ENCODE measurements around the gene THTPA.

The THTPA gene

GRCh38 chr14:23523229-23524016 lies 32.6 kb upstream of the THTPA start:
- WGBS, 2 donors (ENCODE audit: extremely low coverage in 2 of 2, insufficient read length in 2 of 2, insufficient replicate concordance in 1 of 2), result no CpG with 5 or more reads among the region's 16 CpGs
- H3K18ac ChIP-seq (ENCODE audit: low read length), result no peak overlapping the region

DNA sequence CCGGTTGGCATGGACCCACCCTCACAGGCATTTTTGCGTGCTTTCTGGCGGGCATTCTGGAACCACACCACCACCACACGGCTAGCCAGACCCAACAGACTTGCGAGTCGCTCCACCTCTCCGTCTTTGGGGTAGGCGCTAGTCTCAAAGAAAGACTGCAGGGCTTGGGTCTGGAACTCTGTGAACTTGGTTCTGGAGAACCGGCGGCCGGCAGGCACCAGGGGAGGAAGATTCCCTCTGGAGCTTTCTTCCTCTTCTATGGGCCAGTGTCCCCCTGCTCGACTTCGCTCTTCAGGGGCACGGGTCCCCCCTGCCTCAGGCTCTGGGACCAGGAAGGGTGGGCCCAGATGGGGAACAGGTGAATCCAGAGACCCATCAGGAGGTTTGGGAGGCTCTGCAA lies 31.1 kb upstream of the THTPA start:
- Histone ChIP-seq H3K79me1 (ENCODE audit: low read depth, low read length) (no peaks in the 10 kb centered on the region), H3K4me3 (ENCODE audit: low read length in 2 of 2) (no peak overlapping the region), H2BK12ac (ENCODE audit: low read length) (no peak overlapping the region), H3K4me1 (ENCODE audit: control insufficient read depth in 2 of 2, insufficient read depth in 1 of 2, low read depth in 1 of 2, low read length in 2 of 2) (peaks cover 0 to 5% of the 10 kb centered on the region in 2 donors), H4K91ac (ENCODE audit: low read depth, low read length, poor library complexity) (no peak overlapping the region), H2AFZ (ENCODE audit: low read length) (no peak overlapping the region), H2BK120ac (ENCODE audit: low read depth, low read length) (no peak overlapping the region), H3K36me3 (replicated peaks in 1 of 2; ENCODE audit: control insufficient read depth in 2 of 2, insufficient read depth in 2 of 2, low read length in 2 of 2) (peaks cover 19 to 25% of the 10 kb centered on the region in 2 donors), H2BK15ac (ENCODE audit: low read length) (no peak overlapping the region), H3K27me3 (ENCODE audit: control insufficient read depth in 3 of 3, insufficient read depth in 3 of 3, low read depth in 1 of 3, low read length in 3 of 3) (no peaks in the 10 kb centered on the region), H3K18ac (ENCODE audit: low read length) (no peak overlapping the region), H3K4ac (ENCODE audit: low read length) (no peak overlapping the region), H3K14ac (ENCODE audit: low read length) (no peak overlapping the region), H4K8ac (ENCODE audit: low read depth, low read length) (no peak overlapping the region), H3K23ac (ENCODE audit: low read depth, low read length, poor library complexity) (no peak overlapping the region), H2BK5ac (ENCODE audit: low read length) (no peak overlapping the region), H3K9ac (ENCODE audit: low read depth, low read length, poor library complexity) (no peak overlapping the region), H3K9me3 (replicated peaks in 1 of 2; ENCODE audit: control insufficient read depth in 2 of 2, insufficient read depth in 1 of 2, low read depth in 1 of 2, low read length in 2 of 2) (no peaks in the 10 kb centered on the region), H2AK5ac (ENCODE audit: low read depth, low read length) (no peak overlapping the region), H3K4me2 (ENCODE audit: insufficient read depth, low read length, poor library complexity, severe bottlenecking) (no peak overlapping the region), H3K27ac (replicated peaks; ENCODE audit: low read length) (no peak overlapping the region)
- DNase-seq (ENCODE audit: low spot score), result no peak
- no CpG with 5 or more reads among the region's 14 CpGs for WGBS, 2 donors (ENCODE audit: extremely low coverage in 2 of 2, insufficient read length in 2 of 2, insufficient replicate concordance in 1 of 2)

More at GRCh38 chr14:23523229-23524016, 32.6 kb upstream of the THTPA start:
- Histone ChIP-seq H2BK120ac (ENCODE audit: low read depth, low read length) (no peak overlapping the region), H3K14ac (ENCODE audit: low read length) (no peak overlapping the region), H3K79me1 (ENCODE audit: low read depth, low read length) (no peaks in the 10 kb centered on the region), H2BK12ac (ENCODE audit: low read length) (no peak overlapping the region), H2AK5ac (ENCODE audit: low read depth, low read length) (no peak overlapping the region), H2BK15ac (ENCODE audit: low read length) (no peak overlapping the region), H3K4me3 (ENCODE audit: low read length in 2 of 2) (no peak overlapping the region), H4K91ac (ENCODE audit: low read depth, low read length, poor library complexity) (no peak overlapping the region), H3K27me3 (ENCODE audit: control insufficient read depth in 3 of 3, insufficient read depth in 3 of 3, low read depth in 1 of 3, low read length in 3 of 3) (no peaks in the 10 kb centered on the region), H3K4ac (ENCODE audit: low read length) (no peak overlapping the region), H3K27ac (replicated peaks; ENCODE audit: low read length) (no peak overlapping the region), H2AFZ (ENCODE audit: low read length) (no peak overlapping the region), H3K23ac (ENCODE audit: low read depth, low read length, poor library complexity) (no peak overlapping the region), H3K9me3 (replicated peaks in 1 of 2; ENCODE audit: control insufficient read depth in 2 of 2, insufficient read depth in 1 of 2, low read depth in 1 of 2, low read length in 2 of 2) (no peaks in the 10 kb centered on the region), H4K8ac (ENCODE audit: low read depth, low read length) (no peak overlapping the region), H3K4me2 (ENCODE audit: insufficient read depth, low read length, poor library complexity, severe bottlenecking) (no peak overlapping the region), H2BK5ac (ENCODE audit: low read length) (peak overlapping the region; percentile 20), H3K9ac (ENCODE audit: low read depth, low read length, poor library complexity) (no peak overlapping the region), H3K4me1 (ENCODE audit: control insufficient read depth in 2 of 2, insufficient read depth in 1 of 2, low read depth in 1 of 2, low read length in 2 of 2) (peaks cover 0 to 8% of the 10 kb centered on the region in 2 donors), H3K36me3 (replicated peaks in 1 of 2; ENCODE audit: control insufficient read depth in 2 of 2, insufficient read depth in 2 of 2, low read length in 2 of 2) (peaks cover 15 to 23% of the 10 kb centered on the region in 2 donors)
- no peak for DNase-seq (ENCODE audit: low spot score)

GRCh38 chr14:23525611-23526010 lies 30.5 kb upstream of the THTPA start:
- Histone ChIP-seq H3K36me3 (replicated peaks in 1 of 2; ENCODE audit: control insufficient read depth in 2 of 2, insufficient read depth in 2 of 2, low read length in 2 of 2) (peaks cover 19 to 25% of the 10 kb centered on the region in 2 donors), H3K14ac (ENCODE audit: low read length) (no peak overlapping the region), H3K4ac (ENCODE audit: low read length) (no peak overlapping the region), H3K9ac (ENCODE audit: low read depth, low read length, poor library complexity) (no peak overlapping the region), H3K23ac (ENCODE audit: low read depth, low read length, poor library complexity) (peak overlapping the region; percentile 37), H3K27me3 (ENCODE audit: control insufficient read depth in 3 of 3, insufficient read depth in 3 of 3, low read depth in 1 of 3, low read length in 3 of 3) (no peaks in the 10 kb centered on the region), H3K4me1 (ENCODE audit: control insufficient read depth in 2 of 2, insufficient read depth in 1 of 2, low read depth in 1 of 2, low read length in 2 of 2) (peaks cover 0 to 5% of the 10 kb centered on the region in 2 donors), H3K9me3 (replicated peaks in 1 of 2; ENCODE audit: control insufficient read depth in 2 of 2, insufficient read depth in 1 of 2, low read depth in 1 of 2, low read length in 2 of 2) (no peaks in the 10 kb centered on the region), H2BK15ac (ENCODE audit: low read length) (no peak overlapping the region), H2BK12ac (ENCODE audit: low read length) (peak overlapping the region; percentile 42), H4K91ac (ENCODE audit: low read depth, low read length, poor library complexity) (no peak overlapping the region), H2AFZ (ENCODE audit: low read length) (no peak overlapping the region), H3K79me1 (ENCODE audit: low read depth, low read length) (no peaks in the 10 kb centered on the region), H3K18ac (ENCODE audit: low read length) (no peak overlapping the region), H3K27ac (replicated peaks; ENCODE audit: low read length) (no peak overlapping the region), H2AK5ac (ENCODE audit: low read depth, low read length) (no peak overlapping the region), H4K8ac (ENCODE audit: low read depth, low read length) (no peak overlapping the region), H2BK5ac (ENCODE audit: low read length) (no peak overlapping the region), H3K4me3 (ENCODE audit: low read length in 2 of 2) (no peak overlapping the region), H2BK120ac (ENCODE audit: low read depth, low read length) (no peak overlapping the region), H3K4me2 (ENCODE audit: insufficient read depth, low read length, poor library complexity, severe bottlenecking) (no peak overlapping the region)
- WGBS, 2 donors (ENCODE audit: extremely low coverage in 2 of 2, insufficient read length in 2 of 2, insufficient replicate concordance in 1 of 2), result no CpG with 5 or more reads among the region's 8 CpGs
- DNase-seq (ENCODE audit: low spot score), result no peak

DNA sequence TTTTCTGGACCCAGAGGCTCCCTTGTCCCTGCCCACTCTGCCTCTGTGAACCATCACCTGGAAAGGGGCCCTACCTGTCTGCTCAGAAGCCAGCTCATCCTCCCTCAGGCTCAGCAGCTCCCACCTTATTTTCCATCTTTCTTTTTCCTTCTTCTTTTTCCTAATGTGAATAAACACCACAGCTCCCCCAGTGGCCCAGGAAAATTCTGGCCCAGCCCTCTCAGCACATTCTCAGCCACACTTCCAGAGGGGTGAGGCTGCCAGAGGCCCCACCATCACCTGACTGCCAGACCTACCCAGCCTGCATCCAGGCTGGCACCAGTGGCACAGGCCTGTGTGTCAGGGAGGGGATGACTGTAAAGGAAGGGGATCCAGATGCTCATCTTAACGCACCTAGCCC lies 27.5 kb upstream of the THTPA start:
- H2BK120ac ChIP-seq (ENCODE audit: low read depth, low read length), result no peak overlapping the region
- no peak overlapping the region for H3K4ac ChIP-seq (ENCODE audit: low read length)
- peak overlapping the region; percentile 67 for H3K14ac ChIP-seq (ENCODE audit: low read length)
- no CpG with 5 or more reads among the region's 1 CpG for WGBS, 2 donors (ENCODE audit: extremely low coverage in 2 of 2, insufficient read length in 2 of 2, insufficient replicate concordance in 1 of 2)
- no peak overlapping the region for H3K4me3 ChIP-seq (ENCODE audit: low read length in 2 of 2)
- H3K36me3 ChIP-seq (replicated peaks in 1 of 2; ENCODE audit: control insufficient read depth in 2 of 2, insufficient read depth in 2 of 2, low read length in 2 of 2), result peaks cover 28 to 38% of the 10 kb centered on the region in 2 donors
- no peak overlapping the region for H4K91ac ChIP-seq (ENCODE audit: low read depth, low read length, poor library complexity)
- H2BK15ac ChIP-seq (ENCODE audit: low read length), result no peak overlapping the region
- H3K18ac ChIP-seq (ENCODE audit: low read length), result no peak overlapping the region
- no peak overlapping the region for H2AK5ac ChIP-seq (ENCODE audit: low read depth, low read length)
- no peak overlapping the region for H4K8ac ChIP-seq (ENCODE audit: low read depth, low read length)
- H3K27ac ChIP-seq (replicated peaks; ENCODE audit: low read length), result no peak overlapping the region
- H3K4me2 ChIP-seq (ENCODE audit: insufficient read depth, low read length, poor library complexity, severe bottlenecking), result no peak overlapping the region
- no peak overlapping the region for H3K23ac ChIP-seq (ENCODE audit: low read depth, low read length, poor library complexity)
- no peak overlapping the region for H2AFZ ChIP-seq (ENCODE audit: low read length)
- H3K9ac ChIP-seq (ENCODE audit: low read depth, low read length, poor library complexity), result no peak overlapping the region
- H2BK5ac ChIP-seq (ENCODE audit: low read length), result no peak overlapping the region
- no peak for DNase-seq (ENCODE audit: low spot score)
- H2BK12ac ChIP-seq (ENCODE audit: low read length), result no peak overlapping the region
- H3K27me3 ChIP-seq (ENCODE audit: control insufficient read depth in 3 of 3, insufficient read depth in 3 of 3, low read depth in 1 of 3, low read length in 3 of 3), result no peaks in the 10 kb centered on the region
- peaks cover 0 to 5% of the 10 kb centered on the region in 2 donors for H3K4me1 ChIP-seq (ENCODE audit: control insufficient read depth in 2 of 2, insufficient read depth in 1 of 2, low read depth in 1 of 2, low read length in 2 of 2)
- no peaks in the 10 kb centered on the region for H3K9me3 ChIP-seq (replicated peaks in 1 of 2; ENCODE audit: control insufficient read depth in 2 of 2, insufficient read depth in 1 of 2, low read depth in 1 of 2, low read length in 2 of 2)
- peaks cover 7% of the 10 kb centered on the region for H3K79me1 ChIP-seq (ENCODE audit: low read depth, low read length)
